ENCODE results near the gene SKIC2.
"Not testable (repeated sequence)": the region's sequence is repeated elsewhere in the genome, so short reads cannot be mapped to it uniquely, and the experiment has no call there.

The SKIC2 gene

GRCh38 chr6:32005538-32005880 lies 46.5 kb downstream of the SKIC2 start:
- DNase-seq, result not testable (repeated sequence)

GRCh38 chr6:32005991-32006529 lies 47.1 kb downstream of the SKIC2 start:
- DNase-seq, result not testable (repeated sequence)

- not testable (repeated sequence) for DNase-seq
Observed at GRCh38 chr6:32007086-32007485, 48.1 kb downstream of the SKIC2 start.

DNA sequence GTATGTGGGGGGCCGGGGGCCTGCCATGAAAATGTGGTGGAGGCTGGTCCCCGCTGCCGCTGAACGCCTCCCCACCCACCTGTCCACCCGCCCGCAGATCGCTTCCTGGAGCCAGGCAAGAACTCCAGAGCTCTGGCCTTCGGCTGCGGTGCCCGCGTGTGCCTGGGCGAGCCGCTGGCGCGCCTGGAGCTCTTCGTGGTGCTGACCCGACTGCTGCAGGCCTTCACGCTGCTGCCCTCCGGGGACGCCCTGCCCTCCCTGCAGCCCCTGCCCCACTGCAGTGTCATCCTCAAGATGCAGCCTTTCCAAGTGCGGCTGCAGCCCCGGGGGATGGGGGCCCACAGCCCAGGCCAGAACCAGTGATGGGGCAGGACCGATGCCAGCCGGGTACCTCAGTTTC lies 49.1 kb downstream of the SKIC2 start:
- DNase-seq, result not testable (repeated sequence)

- DNase-seq, result not testable (repeated sequence)
Observed at GRCh38 chr6:32008616-32009015, 49.6 kb downstream of the SKIC2 start.

DNA sequence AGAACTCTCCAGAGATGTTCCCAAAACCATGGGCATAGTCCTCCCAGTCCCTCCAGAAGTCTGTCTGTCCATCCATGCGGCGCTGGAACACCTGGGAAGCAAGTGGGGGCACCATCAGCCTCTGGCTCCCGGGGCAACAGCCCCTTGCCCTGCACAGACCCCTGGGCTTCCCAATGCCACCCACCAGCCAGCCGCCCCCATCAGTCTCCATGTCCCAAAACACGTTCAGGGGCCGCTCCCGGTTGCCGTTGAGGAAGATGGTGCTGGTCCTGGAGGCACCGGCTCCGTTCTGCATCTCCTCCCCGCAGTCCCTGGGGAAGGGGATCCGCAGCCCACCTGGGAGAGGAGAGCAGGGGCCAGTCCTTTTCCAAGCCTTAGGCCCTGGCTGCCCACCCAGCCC lies 50.6 kb downstream of the SKIC2 start:
- not testable (repeated sequence) for DNase-seq

GRCh38 chr6:32010856-32011530 lies 52.0 kb downstream of the SKIC2 start:
- not testable (repeated sequence) for DNase-seq

DNA sequence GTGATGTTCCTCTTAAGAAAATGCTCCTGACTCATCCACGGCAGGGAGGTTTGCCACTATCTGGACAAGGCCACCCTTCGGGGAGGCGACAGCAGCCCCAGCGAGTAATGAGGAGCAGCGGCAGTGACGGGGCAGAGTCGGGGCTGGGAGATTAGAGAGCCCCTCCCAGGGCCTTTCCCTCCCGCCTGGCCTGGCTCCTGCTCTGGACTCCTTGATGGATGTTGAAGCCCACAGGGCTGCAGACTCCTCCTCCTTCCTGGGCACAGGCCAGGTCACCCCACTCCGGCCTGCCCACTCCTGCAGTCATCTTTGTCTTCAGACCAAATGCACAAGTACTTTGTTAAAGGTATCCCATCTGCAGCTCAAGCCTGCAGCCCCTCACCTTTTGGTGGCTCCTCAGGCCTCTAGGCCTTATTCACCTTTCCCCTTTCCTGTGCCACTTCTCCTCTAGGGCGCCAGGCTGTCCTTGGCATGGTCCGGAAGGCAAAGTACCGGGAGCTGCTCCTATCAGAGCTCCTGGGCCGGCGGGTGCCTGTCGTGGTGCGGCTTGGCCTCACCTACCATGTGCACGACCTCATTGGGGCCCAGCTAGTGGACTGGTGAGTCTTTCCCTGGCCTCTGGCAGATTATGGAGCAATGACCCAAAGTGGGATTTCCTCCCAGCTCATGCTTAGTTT lies 54.1 kb downstream of the SKIC2 start:
- not testable (repeated sequence) for DNase-seq

DNA sequence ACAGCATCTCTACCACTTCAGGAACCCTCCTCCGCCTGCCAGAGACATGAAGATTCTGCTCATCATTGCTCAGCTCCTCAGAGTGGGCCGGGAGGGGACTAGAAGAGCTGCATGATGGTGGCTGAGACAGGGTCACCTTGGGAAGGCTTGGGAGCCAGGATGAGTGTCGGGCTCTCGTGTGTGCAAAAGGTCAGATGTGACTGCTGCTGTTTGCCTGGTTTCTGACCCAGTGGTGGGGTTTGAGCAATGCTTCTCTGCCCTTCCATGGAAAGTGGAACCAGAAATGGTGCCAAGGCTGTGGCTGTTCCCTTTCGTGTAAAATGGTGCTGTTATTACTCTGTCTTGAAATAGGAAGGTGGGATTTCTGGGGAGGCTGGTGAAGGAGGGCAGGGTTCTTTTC lies 54.8 kb downstream of the SKIC2 start:
- DNase-seq, result not testable (repeated sequence)

DNA sequence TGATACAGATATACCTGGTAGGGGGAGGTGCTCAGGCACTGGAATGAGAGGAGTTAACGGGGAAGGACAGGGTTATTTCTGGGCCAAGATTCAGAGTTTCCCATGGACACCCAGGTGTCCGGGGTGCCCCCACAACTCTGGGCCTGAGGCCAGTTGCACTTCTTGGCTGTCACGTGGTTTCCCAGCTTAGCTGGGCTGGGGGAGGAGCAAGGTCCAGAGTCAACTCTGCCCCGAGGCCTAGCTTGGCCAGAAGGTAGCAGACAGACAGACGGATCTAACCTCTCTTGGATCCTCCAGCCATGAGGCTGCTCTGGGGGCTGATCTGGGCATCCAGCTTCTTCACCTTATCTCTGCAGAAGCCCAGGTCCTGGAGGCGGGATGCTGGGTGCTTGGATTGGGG lies 55.6 kb downstream of the SKIC2 start, which contains the start of gene C4B:
Gene C4B, plus strand, starts transcription at position 249 of the 400 bp plus-strand sequence. Its CDS starts 51 bp downstream, at position 300.
- not testable (repeated sequence) for DNase-seq

All from CD4-positive, alpha-beta T cell treated with Interferon alpha-2 for 1 hour (primary cell).